H1 (cell line): ENCODE measurements around the gene RPTN. TPM values are rescaled to one million over a fixed set of nuclear protein-coding genes. Genes with fewer than 3 reads are reported as not detected.

Experiments
- CTCF ChIA-PET: fragments of 300-600 bp; sonication (Branson Sonifier 250); formaldehyde crosslinking; loops from one replicate; lab custom pipeline; 2021; ENCODE audit not compliant: partially characterized antibody; lab: Charles Lee
- POLR2A ChIA-PET: fragments of 300-600 bp; sonication (Branson Sonifier 250); formaldehyde crosslinking; loops from one replicate; lab custom pipeline; 2021; ENCODE audit warnings: inconsistent platforms; ENCODE audit not compliant: partially characterized antibody; lab: Charles Lee
- DNase-seq, 2 experiments: peaks; one replicate each; pipeline versions ENCODE4 v3.0.0 to v3.0.0-alpha.2; 2010 to 2022; ENCODE audit warnings: low spot score in 2 of 2, low read depth in 1 of 2, mixed read lengths in 1 of 2
- FAIRE-seq: peaks from 2 replicates; lab custom pipeline; 2011; peaks lifted over from hg19 to GRCh38; lab: Jason Lieb, UNC
- H2AFZ ChIP-seq: 2 replicates; pipeline ENCODE4 v1.8.1; 2012; ENCODE audit warnings: low read length, inconsistent platforms
- H2AK5ac ChIP-seq: 2 replicates; pipeline ENCODE4 v1.6.1; 2013; ENCODE audit warnings: low read depth, low read length
- H2BK120ac ChIP-seq: replicated peaks from 2 replicates; pipeline ENCODE3; 2013; ENCODE audit warnings: low read depth, low read length, inconsistent platforms
- H2BK12ac ChIP-seq: 2 replicates; pipeline ENCODE4 v1.6.1; 2013; ENCODE audit warnings: low read depth, low read length
- H2BK15ac ChIP-seq: 2 replicates; pipeline ENCODE4 v1.6.1; 2013; ENCODE audit warnings: low read length
- H2BK20ac ChIP-seq: 2 replicates; pipeline ENCODE4 v1.6.1; 2013; ENCODE audit warnings: low read length
- H2BK5ac ChIP-seq: 2 replicates; pipeline ENCODE4 v1.6.1; 2013; ENCODE audit warnings: low read depth, low read length
- H3K14ac ChIP-seq: 2 replicates; pipeline ENCODE4 v1.6.1; 2013; ENCODE audit warnings: inconsistent platforms; ENCODE audit not compliant: insufficient read length
- H3K18ac ChIP-seq: 2 replicates; pipeline ENCODE4 v1.6.1; 2013; ENCODE audit warnings: low read length; ENCODE audit errors: extremely low read depth
- H3K23ac ChIP-seq: 2 replicates; pipeline ENCODE4 v1.6.1; 2013; ENCODE audit warnings: inconsistent platforms; ENCODE audit not compliant: insufficient read length
- H3K23me2 ChIP-seq: 2 replicates; pipeline ENCODE4 v1.6.1; 2013; ENCODE audit warnings: low read depth, low read length
- H3K27ac ChIP-seq: 2 replicates; pipeline ENCODE4 v1.6.1; 2011; ENCODE audit warnings: low read depth, low read length, inconsistent platforms
- H3K27me3 ChIP-seq, 4 experiments: replicated peaks in 1 of 4; 1 replicate in 1 of 4; 2 replicates in 3 of 4; pipeline versions ENCODE4 v1.6.1 to v1.8.1; 2011 to 2013; ENCODE audit warnings: low read length in 3 of 4, mild to moderate bottlenecking in 3 of 4, inconsistent platforms in 2 of 4, mixed read lengths in 2 of 4, moderate library complexity in 1 of 4; ENCODE audit not compliant: control insufficient read depth in 3 of 4, insufficient read depth in 3 of 4; ENCODE audit errors: extremely low read depth in 1 of 4
- H3K36me3 ChIP-seq, 4 experiments: 2 replicates each; pipeline versions ENCODE4 v1.6.1 to v1.8.1; 2011 to 2013; ENCODE audit warnings: mild to moderate bottlenecking in 4 of 4, low read length in 3 of 4, moderate library complexity in 2 of 4, control low read depth in 1 of 4, inconsistent platforms in 1 of 4; ENCODE audit not compliant: insufficient read depth in 4 of 4, control insufficient read depth in 2 of 4
- H3K4ac ChIP-seq: replicated peaks from 2 replicates; pipeline ENCODE3; 2013; ENCODE audit warnings: low read length, low read depth, mixed read lengths, inconsistent platforms; ENCODE audit not compliant: insufficient read length
- H3K4me1 ChIP-seq, 4 experiments: replicated peaks in 1 of 4; 1 replicate in 1 of 4; 2 replicates in 3 of 4; pipeline versions ENCODE4 v1.6.1 to v1.8.1; 2011 to 2013; ENCODE audit warnings: low read length in 3 of 4, inconsistent platforms in 2 of 4, mixed read lengths in 1 of 4; ENCODE audit not compliant: insufficient read depth in 4 of 4, control insufficient read depth in 3 of 4
- H3K4me2 ChIP-seq, 2 experiments: 2 replicates each; pipeline versions ENCODE4 v1.6.1 to v1.8.1; 2011 to 2013; ENCODE audit warnings: low read depth in 2 of 2, low read length in 2 of 2, control low read depth in 1 of 2, inconsistent platforms in 1 of 2, mild to moderate bottlenecking in 1 of 2; ENCODE audit not compliant: insufficient read depth in 1 of 2
- H3K4me3 ChIP-seq, 4 experiments: fragments of 200-600, 300-600 bp in 1 of 4; sonication (generic), shearing (Covaris generic), sonication (Bioruptor Twin) in 1 of 4; 2 replicates each; pipeline versions ENCODE4 v1.5.1 to v1.8.1; 2011 to 2016; ENCODE audit warnings: low read length in 4 of 4, low read depth in 3 of 4, control low read depth in 2 of 4, inconsistent platforms in 2 of 4, mild to moderate bottlenecking in 2 of 4, mixed read lengths in 1 of 4, moderate library complexity in 1 of 4; ENCODE audit not compliant: insufficient read depth in 2 of 4; ENCODE audit errors: extremely low read depth in 1 of 4
- H3K56ac ChIP-seq: replicated peaks from 2 replicates; pipeline ENCODE3; 2013; ENCODE audit warnings: low read depth, mild to moderate bottlenecking, mixed read lengths, low read length, inconsistent platforms; ENCODE audit not compliant: insufficient read length
- H3K79me1 ChIP-seq: 2 replicates; pipeline ENCODE4 v1.6.1; 2013; ENCODE audit warnings: low read depth, low read length, control low read depth
- H3K79me2 ChIP-seq, 2 experiments: 2 replicates each; pipeline versions ENCODE4 v1.6.1 to v1.8.1; 2012 to 2013; ENCODE audit warnings: low read length in 2 of 2, mild to moderate bottlenecking in 2 of 2, inconsistent platforms in 1 of 2; ENCODE audit not compliant: insufficient read depth in 2 of 2, control insufficient read depth in 1 of 2
- H3K9ac ChIP-seq, 4 experiments: replicated peaks in 1 of 4; 1 replicate in 1 of 4; 2 replicates in 3 of 4; pipeline versions ENCODE4 v1.6.1 to v1.8.1; 2011 to 2013; ENCODE audit warnings: low read depth in 3 of 4, low read length in 3 of 4, control low read depth in 2 of 4, mild to moderate bottlenecking in 2 of 4, moderate library complexity in 2 of 4, inconsistent platforms in 1 of 4; ENCODE audit errors: extremely low read depth in 1 of 4
- H3K9me3 ChIP-seq, 2 experiments: 2 replicates each; pipeline versions ENCODE4 v1.6.1 to v1.8.1; 2012 to 2013; ENCODE audit warnings: mild to moderate bottlenecking in 2 of 2, moderate library complexity in 2 of 2, control low read depth in 1 of 2, inconsistent platforms in 1 of 2, low read depth in 1 of 2, low read length in 1 of 2, mixed read lengths in 1 of 2; ENCODE audit not compliant: insufficient read depth in 2 of 2
- H4K20me1 ChIP-seq, 2 experiments: replicated peaks in 1 of 2; 2 replicates each; pipeline versions ENCODE3 to v1.8.1; 2011 to 2013; ENCODE audit warnings: inconsistent platforms in 2 of 2, low read length in 2 of 2, mild to moderate bottlenecking in 1 of 2; ENCODE audit not compliant: insufficient read depth in 2 of 2, control insufficient read depth in 1 of 2
- H4K5ac ChIP-seq: 2 replicates; pipeline ENCODE4 v1.6.1; 2013; ENCODE audit warnings: low read length, low read depth, mixed read lengths, inconsistent platforms; ENCODE audit not compliant: insufficient read length
- H4K8ac ChIP-seq: 2 replicates; pipeline ENCODE4 v1.8.0; 2013; ENCODE audit warnings: mild to moderate bottlenecking, moderate library complexity, low read length, inconsistent platforms; ENCODE audit not compliant: insufficient read depth; ENCODE audit errors: extremely low read depth
- H4K91ac ChIP-seq: replicated peaks from 2 replicates; pipeline ENCODE3; 2013; ENCODE audit warnings: low read length, mixed read lengths, inconsistent platforms; ENCODE audit not compliant: insufficient read length
- HDAC2 ChIP-seq, 2 experiments: fragments of 300-600 bp in 1 of 2; sonication (generic) in 1 of 2; IDR thresholded peaks; 2 replicates each; pipeline ENCODE4 v1.6.1; 2011 to 2012; ENCODE audit warnings: low read depth in 2 of 2, low read length in 2 of 2, mild to moderate bottlenecking in 2 of 2, moderate library complexity in 2 of 2, borderline replicate concordance in 1 of 2, inconsistent platforms in 1 of 2
- polyA plus RNA-seq, 7 experiments: library from polyadenylated mRNA; depleted of rRNA in 3 of 7; stranded (reverse) in 5 of 7; unstranded in 2 of 7; fragments of >200 nt in 5 of 7; fragments of 200-250 nt in 2 of 7; gene quantifications; 1 replicate in 5 of 7; 2 replicates in 1 of 7; 4 replicates in 1 of 7; pipeline versions ENCODE4 v1.2.1 to v1.2.3, GENCODE V29; 2011 to 2013; ENCODE audit warnings: missing spikeins in 2 of 7, mixed read lengths in 2 of 7
- total RNA-seq: library from RNA; stranded (reverse); fragmentation: NEBNext Ultra II Directional; extraction: Animal tissue kit (Norgen Biotek cat#: 25700); gene quantifications from 2 replicates; pipeline ENCODE4 v1.2.1, GENCODE V29; 2021
- TF ChIP-seq, protein P1 (sequence below): IDR thresholded peaks from 2 replicates; pipeline ENCODE4 v1.6.1; 2012; ENCODE audit warnings: inconsistent platforms

The RPTN gene
- total and polyA plus RNA-seq, 2 of the 8 experiments (the other 6 are each of a cell fraction or from before 2014, with no cell fraction given) = not detected

DNA sequence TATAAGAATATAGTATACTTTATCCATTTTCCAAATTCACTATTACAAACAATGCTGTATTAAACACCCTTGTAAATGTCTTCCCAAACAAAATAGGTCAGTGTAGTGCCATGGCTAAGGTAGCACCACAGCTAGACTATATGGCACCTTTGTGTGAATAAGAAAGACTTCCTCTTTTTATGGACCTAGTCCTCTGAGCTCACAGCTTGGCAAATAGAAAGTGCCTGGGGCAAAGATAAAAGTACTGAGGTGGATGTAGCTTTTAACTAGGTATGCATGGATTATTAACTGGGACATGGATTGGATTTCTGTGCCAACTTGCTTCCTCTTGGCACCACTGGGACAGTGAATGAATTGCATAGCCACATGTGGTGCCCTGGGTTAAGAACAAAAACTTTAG lies 40.0 kb upstream of the RPTN start:
- no peaks in the 10 kb centered on the region for H3K36me3 ChIP-seq
- no peak overlapping the region for H2BK12ac ChIP-seq
- no peak overlapping the region for H3K4me3 ChIP-seq
- H3K56ac ChIP-seq = no peak overlapping the region
- H2BK15ac ChIP-seq = no peak overlapping the region
- H4K20me1 ChIP-seq = no peaks in the 10 kb centered on the region
- no peaks in the 10 kb centered on the region for H3K23me2 ChIP-seq
- no peak overlapping the region for H3K14ac ChIP-seq
- H3K9me3 ChIP-seq = peaks cover 38 to 70% of the 10 kb centered on the region in 2 experiments
- no peaks in the 10 kb centered on the region for H3K79me1 ChIP-seq
- H3K18ac ChIP-seq = no peak overlapping the region
- no peaks in the 10 kb centered on the region for H3K4me1 ChIP-seq
- no peak overlapping the region for H3K9ac ChIP-seq
- no peak overlapping the region for H2AK5ac ChIP-seq
- ChIA-PET POLR2A (no interaction called here), CTCF (no interaction called here)
- no peak overlapping the region for H4K5ac ChIP-seq
- no peak for FAIRE-seq
- H2AFZ ChIP-seq = no peak overlapping the region
- no peaks in the 10 kb centered on the region for H3K27me3 ChIP-seq
- H3K23ac ChIP-seq = no peak overlapping the region
- H4K8ac ChIP-seq = no peak overlapping the region
- no peak overlapping the region for H3K4me2 ChIP-seq
- no peak for TF ChIP-seq HDAC2 (IDR thresholded peaks at IDR 0.05; ENCODE audit: borderline replicate concordance in 1 of 2, low read depth in 2 of 2, low read length in 2 of 2)
- TF ChIP-seq, protein P1, sequence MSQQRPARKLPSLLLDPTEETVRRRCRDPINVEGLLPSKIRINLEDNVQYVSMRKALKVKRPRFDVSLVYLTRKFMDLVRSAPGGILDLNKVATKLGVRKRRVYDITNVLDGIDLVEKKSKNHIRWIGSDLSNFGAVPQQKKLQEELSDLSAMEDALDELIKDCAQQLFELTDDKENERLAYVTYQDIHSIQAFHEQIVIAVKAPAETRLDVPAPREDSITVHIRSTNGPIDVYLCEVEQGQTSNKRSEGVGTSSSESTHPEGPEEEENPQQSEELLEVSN = no peak
- no peak overlapping the region for H2BK120ac ChIP-seq
- no peak for DNase-seq
- no peak overlapping the region for H2BK20ac ChIP-seq
- no peak overlapping the region for H4K91ac ChIP-seq
- H3K4ac ChIP-seq = no peak overlapping the region
- no peak overlapping the region for H2BK5ac ChIP-seq
- no peaks in the 10 kb centered on the region for H3K79me2 ChIP-seq
- no peak overlapping the region for H3K27ac ChIP-seq
